Body of pancreas (tissue), 4 donors: Measurements from ENCODE around the gene CLDN7. TPM values are rescaled to one million over a fixed set of nuclear protein-coding genes. Genes with fewer than 3 reads are reported as not detected.
A peak's percentile ranks its signal among the peaks of the same experiment; 100 is the strongest.

Experiments used
- ATAC-seq: fragments of 150-250 bp; one replicate; pipeline ENCODE4 v1.9.1; 2016
- DNase-seq, 4 donors: peaks; one replicate each; pipeline ENCODE4 v3.0.0-alpha.2; 2019
- H3K27ac ChIP-seq, 4 donors: fragments of 200-600 bp; sonication (generic); 1 replicate in 3 of 4; 2 replicates in 1 of 4; pipeline versions ENCODE4 v1.5.1 to v1.6.1; 2016 to 2019; ENCODE audit warnings: mild to moderate bottlenecking in 1 of 4, mixed read lengths in 1 of 4, moderate library complexity in 1 of 4
- H3K27me3 ChIP-seq, 2 donors: fragments of 200-600 bp; sonication (generic); one replicate each; pipeline ENCODE4 v1.6.0; 2016; ENCODE audit warnings: mild to moderate bottlenecking in 1 of 2
- H3K36me3 ChIP-seq, 2 donors: fragments of 200-600 bp; sonication (generic); replicated peaks in 1 of 2; 2 replicates each; pipeline ENCODE4 v1.5.1; 2016; ENCODE audit warnings: low read depth in 2 of 2; ENCODE audit not compliant: insufficient read depth in 1 of 2
- H3K4me1 ChIP-seq: fragments of 200-600 bp; sonication (generic); one replicate; pipeline ENCODE4 v1.6.0; 2016
- H3K4me3 ChIP-seq, 2 donors: fragments of 200-600 bp; sonication (generic); 1 replicate in 1 of 2; 2 replicates in 1 of 2; pipeline ENCODE4 v1.5.1; 2016 to 2019
- H3K9me3 ChIP-seq, 3 donors: fragments of 200-600 bp; sonication (generic); 1 replicate in 2 of 3; 2 replicates in 1 of 3; pipeline ENCODE4 v1.5.1; 2016
- POLR2A ChIP-seq, 3 donors: fragments of 450-650 bp; IDR thresholded peaks; one replicate each; pipeline ENCODE4 v1.6.1; 2016; ENCODE audit warnings: antibody characterized with exemption in 3 of 3, mild to moderate bottlenecking in 2 of 3
- WGBS, 2 donors: methylation state at CpG; one replicate each; pipeline ENCODE4 v1.1.5; 2017; 5-methylcytosine and 5-hydroxymethylcytosine counted together
- intact Hi-C: fragments of 100-400 bp; cut with DNase I; formaldehyde crosslinking; loops from one replicate; pipeline ENCODE4 v1.15.1; 2023
- total RNA-seq, 2 donors: library from RNA; depleted of rRNA; stranded (reverse); fragments of >200 nt; gene quantifications; one replicate each; pipeline ENCODE4 v1.1.0, GENCODE V29; 2016
- TF ChIP-seq, protein P1 (sequence below), 7 experiments: fragments of 450-650 bp in 4 of 7; fragments of 200-600 bp in 3 of 7; sonication (generic) in 3 of 7; IDR thresholded peaks; one replicate each; pipeline ENCODE4 v1.5.1; 2016 to 2019; ENCODE audit warnings: antibody characterized with exemption in 7 of 7

The CLDN7 gene, protein sequence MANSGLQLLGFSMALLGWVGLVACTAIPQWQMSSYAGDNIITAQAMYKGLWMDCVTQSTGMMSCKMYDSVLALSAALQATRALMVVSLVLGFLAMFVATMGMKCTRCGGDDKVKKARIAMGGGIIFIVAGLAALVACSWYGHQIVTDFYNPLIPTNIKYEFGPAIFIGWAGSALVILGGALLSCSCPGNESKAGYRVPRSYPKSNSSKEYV
- total RNA-seq = 10 to 100 TPM; 72.9 to 92.3 TPM

DNA sequence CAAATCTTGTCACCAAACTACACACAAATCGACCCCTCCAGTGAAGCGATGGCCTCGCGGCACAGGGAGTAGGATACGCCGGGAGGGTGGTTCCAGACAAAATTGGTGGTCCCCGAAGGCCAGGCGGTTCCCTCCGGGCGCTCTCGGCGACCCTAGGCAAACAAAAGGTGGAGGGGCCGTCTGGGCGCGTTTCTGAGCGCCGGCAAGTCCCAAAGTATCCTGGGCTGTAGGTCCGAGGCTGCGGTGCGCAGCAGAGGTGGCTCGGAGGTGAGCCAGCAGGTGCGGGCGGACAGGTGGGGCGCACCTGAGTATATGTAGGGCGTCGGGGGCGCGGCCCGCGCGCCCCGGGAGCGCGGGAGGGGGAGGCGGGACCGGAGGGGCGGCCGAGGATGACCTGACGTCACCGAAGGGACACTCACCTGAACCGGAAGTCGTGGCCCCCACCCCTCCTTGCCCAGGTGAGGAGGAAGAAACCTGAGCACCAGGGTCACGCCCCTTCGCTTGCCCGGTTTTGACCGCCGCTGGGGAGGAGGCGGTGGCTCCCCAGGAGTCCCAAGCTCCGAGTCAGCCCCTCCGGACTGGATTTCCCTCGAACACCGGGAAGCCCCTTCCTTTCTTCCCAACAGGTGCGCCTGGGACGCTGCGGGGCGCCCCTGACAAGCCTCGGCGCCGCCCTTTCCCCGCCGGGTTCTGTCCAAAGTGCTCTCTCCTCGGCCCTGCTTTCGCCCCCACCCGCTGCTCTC, at the start of gene CLDN7:
Gene CLDN7 (minus strand): TSS at position 287 of the 743 bp plus-strand sequence. CDS start 435 bp downstream, outside the sequence.
- peak within 1 kb of the TSS; percentile 39 to 99 for H3K4me3 ChIP-seq
- H3K4me1 ChIP-seq = peaks cover 39% of the 10 kb centered on the region
- H3K36me3 ChIP-seq = peaks cover 0 to under 1% of the 10 kb centered on the region in 2 donors
- no peaks in the 10 kb centered on the region for H3K27me3 ChIP-seq
- H3K27ac ChIP-seq = peak within 1 kb of the TSS; percentile 89 to 100 (median 97)
- TF ChIP-seq POLR2A (IDR thresholded peaks at IDR 0.05) = peak; percentile 97 to 99 (median 99)
- TF ChIP-seq, protein P1, sequence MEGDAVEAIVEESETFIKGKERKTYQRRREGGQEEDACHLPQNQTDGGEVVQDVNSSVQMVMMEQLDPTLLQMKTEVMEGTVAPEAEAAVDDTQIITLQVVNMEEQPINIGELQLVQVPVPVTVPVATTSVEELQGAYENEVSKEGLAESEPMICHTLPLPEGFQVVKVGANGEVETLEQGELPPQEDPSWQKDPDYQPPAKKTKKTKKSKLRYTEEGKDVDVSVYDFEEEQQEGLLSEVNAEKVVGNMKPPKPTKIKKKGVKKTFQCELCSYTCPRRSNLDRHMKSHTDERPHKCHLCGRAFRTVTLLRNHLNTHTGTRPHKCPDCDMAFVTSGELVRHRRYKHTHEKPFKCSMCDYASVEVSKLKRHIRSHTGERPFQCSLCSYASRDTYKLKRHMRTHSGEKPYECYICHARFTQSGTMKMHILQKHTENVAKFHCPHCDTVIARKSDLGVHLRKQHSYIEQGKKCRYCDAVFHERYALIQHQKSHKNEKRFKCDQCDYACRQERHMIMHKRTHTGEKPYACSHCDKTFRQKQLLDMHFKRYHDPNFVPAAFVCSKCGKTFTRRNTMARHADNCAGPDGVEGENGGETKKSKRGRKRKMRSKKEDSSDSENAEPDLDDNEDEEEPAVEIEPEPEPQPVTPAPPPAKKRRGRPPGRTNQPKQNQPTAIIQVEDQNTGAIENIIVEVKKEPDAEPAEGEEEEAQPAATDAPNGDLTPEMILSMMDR (IDR thresholded peaks at IDR 0.05) = peak in 5 of 7 experiments; percentile 12 to 51 (median 40)
- H3K9me3 ChIP-seq = no peaks in the 10 kb centered on the region
- DNase-seq (peak; percentile 94 to 97 (median 96)), ATAC-seq (peak; percentile 83)
- WGBS, 2 donors = 3 to 5% methylated on average over 22 to 63 of the region's 64 CpGs
- intact Hi-C loops = no loop called here

DNA sequence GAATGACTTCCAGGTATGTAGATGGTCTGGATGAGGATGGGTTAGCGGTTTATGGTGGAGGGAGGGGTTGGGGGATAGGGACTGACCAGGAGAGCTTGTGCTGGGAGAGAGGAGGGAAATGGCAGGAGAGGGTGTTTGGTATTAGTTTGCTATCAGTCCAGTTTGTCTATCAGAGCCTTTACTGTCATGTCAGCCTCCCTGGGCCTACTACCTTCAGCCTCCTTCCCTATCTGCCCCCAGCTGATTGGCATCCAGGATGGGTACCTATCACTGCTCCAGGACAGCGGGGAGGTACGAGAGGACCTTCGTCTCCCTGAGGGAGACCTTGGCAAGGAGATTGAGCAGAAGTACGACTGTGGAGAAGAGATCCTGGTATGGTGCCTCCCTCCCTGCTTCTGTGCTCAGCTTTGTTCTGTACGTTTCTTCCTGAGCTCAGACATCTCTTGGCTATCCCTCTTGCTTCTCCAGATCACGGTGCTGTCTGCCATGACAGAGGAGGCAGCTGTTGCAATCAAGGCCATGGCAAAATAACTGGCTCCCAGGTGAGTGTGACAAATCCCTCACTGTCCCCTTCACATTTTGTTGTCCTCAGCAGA, 48.9 kb upstream of the CLDN7 start:
- DNase-seq (no peak), ATAC-seq (no peak)
- 62 to 73% methylated on average over 7 of the region's 7 CpGs for WGBS, 2 donors
- Histone ChIP-seq H3K4me3 (no peak overlapping the region), H3K27ac (peak overlapping the region in 1 of 4 donors; percentile 6), H3K27me3 (no peaks in the 10 kb centered on the region), H3K4me1 (peaks cover 63% of the 10 kb centered on the region), H3K9me3 (no peaks in the 10 kb centered on the region), H3K36me3 (peaks cover 5 to 31% of the 10 kb centered on the region in 2 donors)
- TF ChIP-seq POLR2A (IDR thresholded peaks at IDR 0.05) = no peak
- TF ChIP-seq, protein P1 (IDR thresholded peaks at IDR 0.05) = no peak
- intact Hi-C loops = no loop called here

DNA sequence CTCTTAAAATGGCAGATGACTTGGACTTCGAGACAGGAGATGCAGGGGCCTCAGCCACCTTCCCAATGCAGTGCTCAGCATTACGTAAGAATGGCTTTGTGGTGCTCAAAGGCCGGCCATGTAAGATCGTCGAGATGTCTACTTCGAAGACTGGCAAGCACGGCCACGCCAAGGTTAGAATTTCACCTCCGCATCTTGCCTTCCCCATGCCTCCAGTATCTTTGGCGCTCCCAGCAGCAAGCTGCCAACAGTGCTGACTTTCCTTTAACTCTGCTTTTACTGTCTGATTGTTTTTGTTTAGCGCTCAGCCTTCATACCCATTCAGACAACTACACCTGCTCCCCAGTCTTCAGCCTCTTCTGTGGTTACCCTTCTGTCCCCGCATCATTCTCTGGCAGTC, 47.4 kb upstream of the CLDN7 start:
- 63 to 68% methylated on average over 12 of the region's 12 CpGs for WGBS, 2 donors
- TF ChIP-seq, protein P1 (IDR thresholded peaks at IDR 0.05) = no peak
- TF ChIP-seq POLR2A (IDR thresholded peaks at IDR 0.05) = peak in 1 of 3 donors; percentile 9

DNA sequence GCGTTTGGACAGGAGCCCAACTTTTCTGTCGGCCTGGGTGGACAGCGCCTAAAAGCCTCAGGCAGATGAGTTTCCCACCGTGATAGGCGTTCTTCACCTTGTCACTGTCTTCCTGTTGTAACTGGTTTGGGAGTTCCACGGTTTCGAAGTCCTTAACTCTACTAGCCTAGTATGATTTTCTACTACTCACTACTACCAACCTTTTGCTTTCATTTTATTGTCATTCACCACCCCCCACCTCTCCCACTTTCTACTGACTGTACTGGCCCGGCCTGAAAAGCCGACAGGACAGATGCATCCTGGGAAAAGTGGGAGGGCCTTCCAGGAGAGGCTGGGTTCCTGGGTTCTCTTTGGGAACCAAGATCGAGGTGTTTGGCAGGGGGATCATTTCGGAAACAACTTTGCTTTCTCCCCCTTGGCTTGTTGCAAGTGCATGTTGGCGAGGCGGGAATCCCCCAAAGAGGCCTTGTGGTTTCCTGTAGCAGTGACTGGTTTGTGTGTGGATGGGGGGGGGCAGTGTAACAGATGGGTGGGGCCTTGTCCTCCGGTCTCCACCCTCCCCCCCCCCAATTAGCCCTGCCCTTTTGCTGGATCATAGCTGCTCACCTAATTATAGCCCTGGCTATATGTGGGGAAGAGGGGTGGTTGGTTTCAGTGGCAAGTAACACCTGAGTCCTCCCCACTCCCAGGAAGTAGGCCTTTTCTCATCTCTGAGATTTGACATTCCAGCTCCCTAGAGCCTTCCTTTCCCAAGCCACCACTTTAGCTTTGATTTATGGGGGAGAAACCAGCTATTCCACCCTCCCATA, 46.6 kb upstream of the CLDN7 start:
- Histone ChIP-seq H3K27ac (peak overlapping the region; percentile 98 to 100 (median 98)), H3K4me3 (peak overlapping the region; percentile 70 to 82), H3K36me3 (peaks cover 5 to 31% of the 10 kb centered on the region in 2 donors), H3K27me3 (no peaks in the 10 kb centered on the region), H3K9me3 (no peaks in the 10 kb centered on the region), H3K4me1 (peaks cover 47% of the 10 kb centered on the region)
- intact Hi-C loops = no loop called here
- ATAC-seq = peak; percentile 28
- TF ChIP-seq POLR2A (IDR thresholded peaks at IDR 0.05) = peak; percentile 40 to 82 (median 79)
- TF ChIP-seq, protein P1 (IDR thresholded peaks at IDR 0.05) = no peak
- DNase-seq = peak; percentile 80 to 90 (median 86)
- 0 to 1% methylated on average over 11 to 14 of the region's 14 CpGs for WGBS, 2 donors

More for the DNA sequence above, 47.4 kb upstream of the CLDN7 start:
- peaks cover 5 to 31% of the 10 kb centered on the region in 2 donors for H3K36me3 ChIP-seq
- DNase-seq = no peak
- H3K4me3 ChIP-seq = no peak overlapping the region
- H3K27ac ChIP-seq = peak overlapping the region in 2 of 4 donors; percentile 98 to 100
- intact Hi-C loops = no loop called here
- no peak for ATAC-seq
- H3K27me3 ChIP-seq = no peaks in the 10 kb centered on the region
- peaks cover 55% of the 10 kb centered on the region for H3K4me1 ChIP-seq
- H3K9me3 ChIP-seq = no peaks in the 10 kb centered on the region
